Measurements from ENCODE around the gene CLDN9.

The CLDN9 gene

GRCh38 chr16:2999929-3000328 is 12.8 kb upstream of the CLDN9 start:
- H3K4me1 Mint-ChIP-seq = peaks cover 3 to 5% of the 10 kb centered on the region in 2 donors
- no peaks in the 10 kb centered on the region for H3K9me3 Mint-ChIP-seq
- no peaks in the 10 kb centered on the region for H3K36me3 Mint-ChIP-seq
- no peak for ATAC-seq (replicated peaks)
- DNase-seq = no peak
- no peak overlapping the region for H3K4me3 Mint-ChIP-seq
- H3K27ac Mint-ChIP-seq = no peak overlapping the region
- peaks cover 15 to 31% of the 10 kb centered on the region in 2 donors for H3K27me3 Mint-ChIP-seq

- Mint-ChIP-seq H3K9me3 (no peaks in the 10 kb centered on the region), H3K36me3 (no peaks in the 10 kb centered on the region), H3K27me3 (peaks cover 16 to 31% of the 10 kb centered on the region in 2 donors), H3K4me3 (no peak overlapping the region), H3K4me1 (peaks cover 4 to 6% of the 10 kb centered on the region in 2 donors), H3K27ac (no peak overlapping the region)
- DNase-seq (no peak), ATAC-seq (replicated peaks) (no peak)
Measured at GRCh38 chr16:3000540-3000939, 12.2 kb upstream of the CLDN9 start.

GRCh38 chr16:3001316-3001715 is 11.4 kb upstream of the CLDN9 start:
- no peak overlapping the region for H3K27ac Mint-ChIP-seq
- H3K36me3 Mint-ChIP-seq = no peaks in the 10 kb centered on the region
- H3K4me3 Mint-ChIP-seq = no peak overlapping the region
- ATAC-seq (replicated peaks) (no peak), DNase-seq (no peak)
- H3K27me3 Mint-ChIP-seq = peaks cover 16 to 23% of the 10 kb centered on the region in 2 donors
- no peaks in the 10 kb centered on the region for H3K9me3 Mint-ChIP-seq
- peaks cover 4 to 6% of the 10 kb centered on the region in 2 donors for H3K4me1 Mint-ChIP-seq

- Mint-ChIP-seq H3K27ac (no peak overlapping the region), H3K27me3 (peaks cover 16 to 20% of the 10 kb centered on the region in 2 donors), H3K9me3 (no peaks in the 10 kb centered on the region), H3K4me3 (peak overlapping the region; percentile 74 to 76), H3K36me3 (no peaks in the 10 kb centered on the region), H3K4me1 (peaks cover 23 to 27% of the 10 kb centered on the region in 2 donors)
- peak; percentile 98 for DNase-seq
- peak; percentile 99 for ATAC-seq (replicated peaks)
Measured at GRCh38 chr16:3003582-3004270, 9.0 kb upstream of the CLDN9 start.

GRCh38 chr16:3004319-3004718 is 8.4 kb upstream of the CLDN9 start:
- peaks cover 23 to 29% of the 10 kb centered on the region in 2 donors for H3K4me1 Mint-ChIP-seq
- no peak overlapping the region for H3K27ac Mint-ChIP-seq
- DNase-seq (no peak), ATAC-seq (replicated peaks) (peak; percentile 17 to 23)
- H3K27me3 Mint-ChIP-seq = peaks cover 16 to 20% of the 10 kb centered on the region in 2 donors
- no peaks in the 10 kb centered on the region for H3K36me3 Mint-ChIP-seq
- no peaks in the 10 kb centered on the region for H3K9me3 Mint-ChIP-seq
- H3K4me3 Mint-ChIP-seq = peak overlapping the region in 1 of 2 donors; percentile 76

- Mint-ChIP-seq H3K4me1 (peaks cover 23 to 29% of the 10 kb centered on the region in 2 donors), H3K9me3 (no peaks in the 10 kb centered on the region), H3K27ac (peak overlapping the region; percentile 20), H3K27me3 (peaks cover 13 to 17% of the 10 kb centered on the region in 2 donors), H3K4me3 (peak overlapping the region; percentile 76 to 78), H3K36me3 (no peaks in the 10 kb centered on the region)
- no peak for DNase-seq
- ATAC-seq (replicated peaks) = no peak
Measured at GRCh38 chr16:3004781-3005284, 7.9 kb upstream of the CLDN9 start.

GRCh38 chr16:3007059-3007956 is 5.4 kb upstream of the CLDN9 start:
- H3K36me3 Mint-ChIP-seq = no peaks in the 10 kb centered on the region
- H3K4me1 Mint-ChIP-seq = peaks cover 25 to 29% of the 10 kb centered on the region in 2 donors
- no peak overlapping the region for H3K4me3 Mint-ChIP-seq
- no peak for DNase-seq
- peaks cover 5 to 16% of the 10 kb centered on the region in 2 donors for H3K27me3 Mint-ChIP-seq
- no peak overlapping the region for H3K27ac Mint-ChIP-seq
- H3K9me3 Mint-ChIP-seq = no peaks in the 10 kb centered on the region
- ATAC-seq (replicated peaks) = no peak

- Mint-ChIP-seq H3K9me3 (no peaks in the 10 kb centered on the region), H3K27ac (peak overlapping the region; percentile 33), H3K27me3 (peaks cover 5 to 24% of the 10 kb centered on the region in 2 donors), H3K4me1 (peaks cover 26 to 29% of the 10 kb centered on the region in 2 donors), H3K4me3 (peak overlapping the region; percentile 10 to 57), H3K36me3 (no peaks in the 10 kb centered on the region)
- ATAC-seq (replicated peaks) (no peak), DNase-seq (no peak)
Measured at GRCh38 chr16:3007957-3008689, 4.6 kb upstream of the CLDN9 start.

GRCh38 chr16:3008690-3009037 is 4.1 kb upstream of the CLDN9 start:
- Mint-ChIP-seq H3K4me1 (peaks cover 26 to 29% of the 10 kb centered on the region in 2 donors), H3K4me3 (no peak overlapping the region), H3K9me3 (no peaks in the 10 kb centered on the region), H3K36me3 (no peaks in the 10 kb centered on the region), H3K27me3 (peaks cover 10 to 30% of the 10 kb centered on the region in 2 donors), H3K27ac (no peak overlapping the region)
- DNase-seq (no peak), ATAC-seq (replicated peaks) (no peak)

- DNase-seq (no peak), ATAC-seq (replicated peaks) (no peak)
- H3K9me3 Mint-ChIP-seq = no peaks in the 10 kb centered on the region
- no peaks in the 10 kb centered on the region for H3K36me3 Mint-ChIP-seq
- H3K4me1 Mint-ChIP-seq = peaks cover 25 to 26% of the 10 kb centered on the region in 2 donors
- peaks cover 15 to 41% of the 10 kb centered on the region in 2 donors for H3K27me3 Mint-ChIP-seq
- H3K4me3 Mint-ChIP-seq = no peak overlapping the region
- no peak overlapping the region for H3K27ac Mint-ChIP-seq
Measured at GRCh38 chr16:3009568-3010390, 2.9 kb upstream of the CLDN9 start.

- no peak overlapping the region for H3K4me3 Mint-ChIP-seq
- H3K27me3 Mint-ChIP-seq = peaks cover 16 to 45% of the 10 kb centered on the region in 2 donors
- peaks cover 22 to 23% of the 10 kb centered on the region in 2 donors for H3K4me1 Mint-ChIP-seq
- no peaks in the 10 kb centered on the region for H3K36me3 Mint-ChIP-seq
- H3K27ac Mint-ChIP-seq = no peak overlapping the region
- H3K9me3 Mint-ChIP-seq = no peaks in the 10 kb centered on the region
- no peak for DNase-seq
- no peak for ATAC-seq (replicated peaks)
Measured at GRCh38 chr16:3010510-3010909, 2.2 kb upstream of the CLDN9 start.

- Mint-ChIP-seq H3K4me1 (peaks cover 16 to 18% of the 10 kb centered on the region in 2 donors), H3K27me3 (peaks cover 24 to 46% of the 10 kb centered on the region in 2 donors), H3K36me3 (no peaks in the 10 kb centered on the region), H3K4me3 (no peak overlapping the region), H3K9me3 (no peaks in the 10 kb centered on the region), H3K27ac (no peak overlapping the region)
- DNase-seq (no peak), ATAC-seq (replicated peaks) (no peak)
Measured at GRCh38 chr16:3012246-3012645, 477 bp upstream of the CLDN9 start.

GRCh38 chr16:3013491-3013951 is 798 bp downstream of the CLDN9 start:
- no peak for ATAC-seq (replicated peaks)
- H3K4me3 Mint-ChIP-seq = no peak overlapping the region
- H3K36me3 Mint-ChIP-seq = no peaks in the 10 kb centered on the region

More at GRCh38 chr16:3013491-3013951, 798 bp downstream of the CLDN9 start:
- H3K4me1 Mint-ChIP-seq = peaks cover 7 to 12% of the 10 kb centered on the region in 2 donors
- no peak for DNase-seq
- H3K27ac Mint-ChIP-seq = no peak overlapping the region
- H3K27me3 Mint-ChIP-seq = peaks cover 25 to 57% of the 10 kb centered on the region in 2 donors
- no peaks in the 10 kb centered on the region for H3K9me3 Mint-ChIP-seq
